Measurements from ENCODE around the gene ZNF845.
"Not testable (repeated sequence)": the region's sequence is repeated elsewhere in the genome, so short reads cannot be mapped to it uniquely, and the experiment has no call there.

ZNF845 gene

GRCh38 chr19:53333463-53334449, at the start of gene ZNF845:
TSS of gene ZNF845 (plus strand) at chr19:53333749. CDS start at chr19:53341308, 7,559 bp downstream.
- peak; percentile 96 for DNase-seq (ENCODE audit: low spot score)

DNA sequence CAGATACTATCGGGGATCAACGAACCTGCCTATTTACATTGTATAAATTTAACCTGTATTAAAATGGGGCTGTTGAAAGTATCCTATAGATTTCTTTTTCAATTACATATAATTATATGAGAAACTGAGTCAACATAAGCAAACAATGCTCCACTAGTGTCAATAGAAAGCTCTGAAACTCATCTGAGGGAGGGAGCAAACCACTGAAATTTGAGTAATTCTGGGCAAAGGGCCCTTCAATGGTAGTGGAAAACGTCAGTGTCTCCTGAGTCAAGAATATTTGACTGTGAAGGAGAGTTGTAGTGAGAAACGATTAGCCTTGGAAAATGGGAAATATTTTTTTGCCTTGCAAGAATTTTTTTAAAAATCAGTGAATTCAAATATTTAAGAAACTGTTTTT, 48.5 kb upstream of the ZNF845 start:
- DNase-seq (ENCODE audit: low spot score) = no peak

DNA sequence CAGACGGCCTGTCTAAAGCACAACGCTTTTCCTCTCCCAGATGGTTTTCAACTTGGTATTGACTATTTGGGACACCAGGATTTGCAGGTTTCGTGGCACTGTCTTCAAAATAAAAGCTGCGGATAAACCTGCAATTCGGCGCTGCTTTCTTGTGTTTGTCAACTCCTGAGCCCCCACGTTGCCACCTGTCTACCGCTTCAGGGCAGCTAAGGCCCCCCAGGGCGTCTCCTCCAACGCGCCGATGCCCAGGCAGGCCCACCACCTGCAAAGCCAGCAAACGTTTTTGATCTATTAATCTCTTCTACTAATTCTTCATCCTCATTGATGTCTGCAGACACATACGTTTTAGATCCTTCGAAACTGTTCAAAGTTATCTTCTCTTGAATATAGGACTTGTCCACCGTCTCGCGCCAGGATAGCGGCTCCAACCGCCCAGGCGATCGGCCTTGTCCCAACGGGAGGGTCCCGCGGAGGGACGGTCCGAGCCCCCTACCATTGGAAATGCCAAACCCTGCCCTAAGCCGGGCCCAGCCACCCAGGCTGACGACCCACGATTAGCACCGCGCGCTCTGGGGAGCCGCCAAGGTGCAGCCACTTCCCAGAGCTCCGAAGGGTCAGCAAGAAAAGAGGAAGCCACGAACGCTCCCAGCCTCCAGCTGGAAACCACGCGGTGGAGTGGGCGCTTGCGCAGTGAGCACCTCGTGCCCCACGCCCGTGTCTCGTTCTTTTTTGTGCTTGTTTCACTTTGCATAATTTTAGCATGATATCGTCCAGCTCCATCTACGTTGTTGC, 42.6 kb upstream of the ZNF845 start:
- DNase-seq (ENCODE audit: low spot score) = no peak

DNA sequence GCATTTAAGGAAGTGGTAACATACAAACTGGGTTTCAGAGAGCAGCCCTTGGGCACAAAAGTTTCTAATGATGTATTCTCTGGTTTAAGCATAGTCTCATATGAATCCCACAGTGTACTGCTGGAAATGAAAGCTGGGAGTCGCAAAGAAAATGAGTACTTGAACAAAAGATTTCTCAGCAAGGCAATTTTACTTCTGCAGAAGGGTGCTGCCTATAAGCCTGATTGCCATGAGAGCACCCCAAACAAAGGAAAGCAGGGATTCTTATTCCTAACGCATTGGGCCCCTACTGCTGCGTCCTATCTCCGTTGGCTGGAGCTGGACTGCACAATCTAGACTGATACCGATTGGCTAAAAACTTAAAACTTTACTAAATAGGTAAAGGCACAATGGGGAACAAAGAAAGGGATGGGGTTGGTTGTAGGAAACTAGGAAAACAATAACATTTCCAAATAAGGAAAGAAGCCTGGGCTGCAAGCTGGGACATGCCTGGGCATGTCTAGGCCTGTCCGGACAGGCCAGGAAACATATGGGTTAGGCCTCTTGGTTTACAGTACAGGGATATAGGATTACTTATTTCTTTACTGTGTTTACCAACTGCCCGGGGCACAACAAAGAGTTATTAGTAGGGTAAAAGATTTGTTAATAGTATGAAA, 38.6 kb upstream of the ZNF845 start:
- no peak for DNase-seq (ENCODE audit: low spot score)

DNA sequence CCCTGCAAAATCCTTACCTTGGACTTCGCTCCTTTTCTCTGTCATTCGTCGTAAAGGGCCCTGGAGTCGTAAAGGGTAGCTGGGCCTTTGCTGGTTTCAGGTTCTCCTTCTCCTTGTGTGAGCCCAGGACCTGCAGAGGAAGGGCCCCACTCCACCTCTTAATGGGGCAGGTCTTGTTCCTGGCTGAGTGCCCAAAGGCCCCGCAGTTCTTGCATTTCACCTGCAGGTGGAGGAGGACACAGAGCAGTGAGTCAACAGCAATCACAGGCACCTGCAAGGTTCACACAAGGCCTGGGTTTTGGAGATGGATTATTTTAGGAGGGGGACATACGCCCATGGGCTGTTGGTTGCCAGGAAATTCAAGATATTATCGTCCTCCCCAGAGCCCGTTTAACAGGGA, 32.2 kb upstream of the ZNF845 start:
- not testable (repeated sequence) for DNase-seq (ENCODE audit: low spot score)

GRCh38 chr19:53308339-53308811, 25.2 kb upstream of the ZNF845 start:
- DNase-seq (ENCODE audit: low spot score) = peak; percentile 61

- DNase-seq (ENCODE audit: low spot score) = no peak
Observed at GRCh38 chr19:53311044-53311443, 22.5 kb upstream of the ZNF845 start.

GRCh38 chr19:53311897-53312296, 21.7 kb upstream of the ZNF845 start:
- no peak for DNase-seq (ENCODE audit: low spot score)

DNA sequence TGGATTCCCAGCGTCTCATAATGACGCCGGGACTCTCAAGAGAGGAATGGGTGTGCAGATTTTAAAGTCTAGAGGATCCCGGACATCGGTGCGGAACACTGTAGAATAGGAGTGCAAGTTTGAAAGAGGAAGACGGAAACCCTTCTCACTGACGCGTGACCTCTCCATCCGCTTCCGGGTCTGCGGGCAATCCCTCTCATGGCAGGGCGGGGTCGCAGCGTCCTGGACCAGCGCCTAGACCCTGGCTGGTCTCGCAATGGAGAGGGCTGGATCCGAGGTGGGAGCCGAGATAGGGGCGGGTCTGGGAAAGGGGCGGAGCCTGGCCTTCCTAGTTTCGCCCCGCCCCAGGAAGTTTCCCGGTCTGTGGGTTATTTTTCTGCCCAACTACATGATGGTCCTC, 4.6 kb upstream of the ZNF845 start:
- no peak for DNase-seq (ENCODE audit: low spot score)

- no peak for DNase-seq (ENCODE audit: low spot score)
Observed at GRCh38 chr19:53332484-53332883, 1.1 kb upstream of the ZNF845 start.

GRCh38 chr19:53333066-53333462, 485 bp upstream of the ZNF845 start:
- peak; percentile 32 for DNase-seq (ENCODE audit: low spot score)

- not testable (repeated sequence) for DNase-seq (ENCODE audit: low spot score)
Observed at GRCh38 chr19:53344403-53344802, 10.9 kb downstream of the ZNF845 start.

GRCh38 chr19:53355739-53356138, 22.2 kb downstream of the ZNF845 start:
- no peak for DNase-seq (ENCODE audit: low spot score)

GRCh38 chr19:53357821-53358581, 24.5 kb downstream of the ZNF845 start:
- peak; percentile 4 for DNase-seq (ENCODE audit: low spot score)

DNA sequence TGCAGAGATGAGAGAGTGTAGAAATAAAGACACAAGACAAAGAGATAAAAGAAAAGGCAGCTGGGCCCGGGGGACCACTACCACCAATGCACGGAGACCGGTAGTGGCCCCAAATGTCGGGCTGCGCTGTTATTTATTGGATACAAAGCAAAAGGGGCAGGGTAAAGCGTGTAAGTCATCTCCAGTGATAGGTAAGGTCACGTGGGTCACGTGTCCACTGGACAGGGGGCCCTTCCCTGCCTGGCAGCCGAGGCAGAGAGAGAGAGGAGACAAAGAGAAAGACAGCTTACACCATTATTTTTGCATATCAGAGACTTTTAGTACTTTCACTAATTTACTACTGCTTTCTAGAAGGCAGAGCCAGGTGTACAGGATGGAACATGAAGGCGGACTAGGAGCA, 26.5 kb downstream of the ZNF845 start:
- not testable (repeated sequence) for DNase-seq (ENCODE audit: low spot score)

GRCh38 chr19:53365134-53365898, 31.8 kb downstream of the ZNF845 start, which contains the start of gene ZNF525:
TSS of gene ZNF525 (plus strand) at chr19:53365705. CDS start at chr19:53372282, 6,577 bp downstream.
- peak; percentile 89 for DNase-seq (ENCODE audit: low spot score)

DNA sequence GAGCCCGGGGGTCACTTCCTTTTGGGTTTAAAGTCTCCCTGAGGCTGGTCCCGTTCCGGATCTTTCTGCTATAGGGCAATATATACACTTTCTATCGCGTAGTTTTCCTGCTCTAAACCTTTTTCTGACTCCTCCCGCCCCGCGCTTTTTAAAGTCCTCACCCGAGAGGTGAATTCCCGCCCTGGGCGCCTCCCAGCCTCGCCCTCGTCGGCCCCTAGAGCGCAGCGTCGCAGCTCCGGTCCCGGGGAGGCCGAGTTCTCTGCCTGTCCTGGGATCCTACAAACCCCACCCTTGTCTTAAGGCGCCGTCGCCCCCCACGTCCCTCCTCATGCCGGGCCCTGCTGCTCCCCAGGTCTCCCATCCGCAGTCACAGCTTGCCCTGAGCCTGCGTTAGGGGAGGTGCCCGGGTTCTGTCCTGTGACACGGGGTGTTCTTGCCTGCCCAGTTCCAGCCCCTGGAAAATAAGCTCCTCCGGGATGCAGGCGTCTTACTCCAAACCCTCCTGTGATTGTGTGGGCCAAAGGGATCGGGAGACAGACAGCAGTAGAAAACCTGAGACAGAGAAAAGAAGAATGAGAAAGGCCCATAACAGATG, 32.4 kb downstream of the ZNF845 start:
- peak; percentile 22 for DNase-seq (ENCODE audit: low spot score)

GRCh38 chr19:53372196-53372595, 38.6 kb downstream of the ZNF845 start:
- DNase-seq (ENCODE audit: low spot score) = no peak

- no peak for DNase-seq (ENCODE audit: low spot score)
Observed at GRCh38 chr19:53374288-53374687, 40.7 kb downstream of the ZNF845 start.

DNA sequence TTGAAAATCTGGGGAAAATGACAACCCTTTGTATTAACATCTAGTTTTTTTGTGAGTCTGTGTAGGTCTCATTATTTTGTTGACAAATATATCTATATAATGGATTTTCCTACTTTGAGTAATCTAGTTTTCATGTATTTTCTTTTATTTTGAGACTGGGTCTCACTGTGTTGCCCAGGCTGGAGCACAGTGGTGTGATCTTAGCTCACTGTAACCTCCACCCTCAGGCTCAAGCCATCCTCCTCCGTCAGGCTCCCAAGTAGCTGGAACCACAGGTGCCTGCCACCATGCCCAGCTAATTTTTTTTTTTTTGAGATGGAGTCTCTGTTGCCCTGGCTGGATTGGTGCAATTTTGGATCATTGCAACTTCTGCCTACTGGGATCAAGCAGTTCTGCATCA, 41.2 kb downstream of the ZNF845 start:
- DNase-seq (ENCODE audit: low spot score) = no peak

All from AG20443 (cell line).